K562 (cell line): ENCODE measurements around the gene STX1A. TPM values are rescaled to one million over a fixed set of nuclear protein-coding genes. Genes with fewer than 3 reads are reported as not detected.

Source experiments
- ATAC-seq: fragments of 200-7000 bp; cut with Tn5 transposase; 3 replicates; pipeline ENCODE4 v1.9.1; 2020; ENCODE audit warnings: moderate library complexity
- BruUV-seq: library from RNA; stranded (reverse); fragments of 400-500 nt; replicated peaks from 2 replicates; lab custom pipeline; 2021; lab: Mats Ljungman, UMichigan
- CTCF ChIA-PET: fragments of 300-600 bp; formaldehyde crosslinking; extraction: SDS; loops from one replicate; lab custom pipeline; 2021; ENCODE audit warnings: low intra/inter-chr PET ratio; lab: Yijun Ruan, JAX
- POLR2A ChIA-PET: fragments of 300-600, 350-650 bp; sonication (Branson Sonifier 250); formaldehyde crosslinking; extraction: SDS; loops from one replicate; lab custom pipeline; 2021; ENCODE audit warnings: antibody characterized with exemption, inconsistent platforms; lab: Yijun Ruan, JAX
- DNase-seq, 4 experiments: peaks; one replicate each; pipeline versions ENCODE4 v3.0.0 to v3.0.0-alpha.2; 2011 to 2018; ENCODE audit warnings: low spot score in 3 of 4, mixed read lengths in 3 of 4; ENCODE audit errors: extremely low read depth in 1 of 4
- FAIRE-seq: peaks from 2 replicates; lab custom pipeline; 2011; peaks lifted over from hg19 to GRCh38; lab: Jason Lieb, UNC
- H2AFZ ChIP-seq: 2 replicates; pipeline ENCODE4 v1.6.0; 2011; ENCODE audit warnings: low read depth, low read length, control low read depth, inconsistent platforms
- H3K27ac ChIP-seq: fragments of 200-600 bp; 3 replicates; pipeline ENCODE4 v1.8.0; 2011; ENCODE audit warnings: low read depth, mild to moderate bottlenecking, control low read depth, inconsistent platforms, low read length, moderate library complexity, mixed read lengths; ENCODE audit errors: extremely low read depth
- H3K27me3 ChIP-seq, 2 experiments: fragments of 300-600 bp in 1 of 2; 2 replicates in 1 of 2; 3 replicates in 1 of 2; pipeline versions ENCODE4 v1.6.0 to v1.8.0; 2011; ENCODE audit warnings: inconsistent platforms in 2 of 2, low read length in 2 of 2, mild to moderate bottlenecking in 1 of 2, mixed read lengths in 1 of 2, moderate library complexity in 1 of 2; ENCODE audit not compliant: control insufficient read depth in 2 of 2, insufficient read depth in 2 of 2
- H3K36me3 ChIP-seq: fragments of 300-600 bp; 3 replicates; pipeline ENCODE4 v1.8.0; 2011; ENCODE audit warnings: mild to moderate bottlenecking, low read length, inconsistent platforms; ENCODE audit not compliant: control insufficient read depth, insufficient read depth
- H3K4me1 ChIP-seq, 2 experiments: fragments of 200-600 bp in 1 of 2; replicated peaks in 1 of 2; 2 replicates in 1 of 2; 3 replicates in 1 of 2; pipeline versions ENCODE4 v1.5.1 to v1.8.0; 2011; ENCODE audit warnings: inconsistent platforms in 2 of 2, low read length in 2 of 2, mild to moderate bottlenecking in 1 of 2, mixed read lengths in 1 of 2, moderate library complexity in 1 of 2; ENCODE audit not compliant: control insufficient read depth in 2 of 2, insufficient read depth in 2 of 2
- H3K4me2 ChIP-seq: 2 replicates; pipeline ENCODE4 v1.6.1; 2011; ENCODE audit warnings: low read length, control low read depth, inconsistent platforms, mixed read lengths; ENCODE audit not compliant: insufficient read depth
- H3K4me3 ChIP-seq: fragments of 200-600 bp; sonication (generic), shearing (Covaris generic); 2 replicates; pipeline ENCODE4 v1.5.1; 2016; ENCODE audit warnings: control low read depth, inconsistent platforms
- H3K79me2 ChIP-seq: fragments of 200-600 bp; 3 replicates; pipeline ENCODE4 v1.8.0; 2011; ENCODE audit warnings: low read length, inconsistent platforms; ENCODE audit not compliant: control insufficient read depth, insufficient read depth
- H3K9ac ChIP-seq, 2 experiments: 2 replicates each; pipeline versions ENCODE4 v1.6.0 to v1.6.1; 2011; ENCODE audit warnings: low read depth in 2 of 2, low read length in 2 of 2, control low read depth in 1 of 2, inconsistent platforms in 1 of 2, mild to moderate bottlenecking in 1 of 2, mixed read lengths in 1 of 2; ENCODE audit not compliant: insufficient read depth in 1 of 2
- H3K9me1 ChIP-seq: one replicate; pipeline ENCODE4 v1.6.0; 2011; ENCODE audit warnings: inconsistent platforms, mild to moderate bottlenecking, low read length, moderate library complexity; ENCODE audit not compliant: control insufficient read depth, insufficient read depth
- H3K9me3 ChIP-seq: replicated peaks from 2 replicates; pipeline ENCODE4 v1.5.1; 2011; ENCODE audit warnings: low read depth, low read length, inconsistent platforms; ENCODE audit not compliant: control insufficient read depth, insufficient read depth
- H4K20me1 ChIP-seq: replicated peaks from 2 replicates; pipeline ENCODE4 v1.6.1; 2011; ENCODE audit warnings: low read length, inconsistent platforms, mixed read lengths; ENCODE audit not compliant: control insufficient read depth, insufficient read depth
- NR1H2 ChIP-seq: sonication (generic); formaldehyde crosslinking; IDR thresholded peaks from 2 replicates; pipeline ENCODE4 v1.4.0; 2020; ENCODE audit warnings: mild to moderate bottlenecking, missing genetic modification reagents
- POLR2G ChIP-seq: fragments of 200-400 bp; formaldehyde crosslinking; IDR thresholded peaks from 2 replicates; pipeline ENCODE4 v1.6.1; 2017; ENCODE audit warnings: low read depth, mild to moderate bottlenecking, antibody characterized with exemption, low read length, moderate library complexity
- TSC22D4 ChIP-seq: fragments of 450-650 bp; IDR thresholded peaks from 2 replicates; pipeline ENCODE4 v1.6.1; 2016; ENCODE audit warnings: missing genetic modification characterization, missing biosample characterization, control low read depth
- ZFP36 ChIP-seq: fragments of 150-350 bp; IDR thresholded peaks from 2 replicates; pipeline ENCODE4 v1.6.1; 2018; ENCODE audit warnings: low read length, low read depth; ENCODE audit not compliant: partially characterized antibody
- WGBS: fragments of 100-300 bp; shearing (Covaris generic); methylation state at CpG from one replicate; pipeline ENCODE4 v1.1.6; 2016; ENCODE audit warnings: low coverage, mixed read lengths; ENCODE audit not compliant: insufficient coverage; ENCODE audit errors: missing lambda C conversion rate; 5-methylcytosine and 5-hydroxymethylcytosine counted together
- in situ Hi-C: fragments of 300-500 bp; cut with MboI; formaldehyde crosslinking; loops from 4 replicates; pipeline ENCODE4 v1.15.0; 2018; ENCODE audit warnings: inconsistent platforms, mixed read lengths
- intact Hi-C: fragments of 100-400 bp; cut with micrococcal nuclease; formaldehyde crosslinking; loops from 2 replicates; pipeline ENCODE4 v1.14.2; 2022
- polyA plus RNA-seq, 8 experiments: library from polyadenylated mRNA; depleted of rRNA in 4 of 8; stranded (reverse) in 5 of 8; unstranded in 3 of 8; fragments of >200 nt; fragmentation: Nextera tagmentation in 2 of 8; fragmentation: Illumina TruSeq in 1 of 8; extraction: Ambion mirVana in 2 of 8; extraction: Trizol in 1 of 8; gene quantifications; 2 replicates each; pipeline versions ENCODE4 v1.2.1 to v1.2.3, GENCODE V29; 2011 to 2014; ENCODE audit warnings: inconsistent platforms in 1 of 8, missing spikeins in 1 of 8
- total RNA-seq, 7 experiments: library from RNA; depleted of rRNA in 6 of 7; stranded (reverse); fragments of >200 nt in 6 of 7; fragmentation: Illumina TruSeq in 2 of 7; extraction: Trizol in 2 of 7; gene quantifications; 2 replicates each; pipeline versions ENCODE4 v1.2.1 to v1.2.3, GENCODE V29; 2011 to 2021; ENCODE audit warnings: low replicate concordance in 1 of 7

Gene STX1A
- total and polyA plus RNA-seq, 9 of the 15 experiments (the other 6 are each of a cell fraction or from before 2014, with no cell fraction given), result 0.04 to 15.1 (median 6.3) TPM

DNA sequence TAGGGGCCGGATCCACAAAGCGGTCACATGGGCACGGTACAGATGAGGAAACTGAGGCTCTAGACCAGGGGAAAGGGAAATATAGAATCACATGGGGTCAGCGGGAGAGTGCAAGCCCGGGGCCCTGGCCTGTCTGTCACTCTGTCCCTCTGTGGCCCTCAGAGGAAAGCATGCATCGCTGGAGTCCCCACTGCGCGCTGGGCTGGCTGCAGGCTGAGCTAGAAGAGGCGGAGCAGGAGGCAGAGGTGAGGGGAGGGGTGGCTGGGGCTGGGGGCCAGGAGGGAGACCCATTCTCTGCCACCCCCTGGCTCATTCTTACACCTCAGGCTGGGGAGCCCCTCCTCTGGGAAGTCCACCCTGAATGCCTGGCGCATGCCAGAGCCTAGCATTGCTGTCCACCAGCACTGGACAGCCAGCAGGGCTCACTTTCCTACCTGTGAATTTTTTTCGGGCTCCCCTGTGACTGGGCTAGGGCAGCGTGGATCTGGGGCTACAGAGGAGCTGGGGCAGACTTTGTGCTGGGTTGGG, 49.5 kb downstream of the STX1A start:
- peaks cover 4 to 39% of the 10 kb centered on the region in 2 experiments; a peak in 4 of 5 replicates for H3K4me1 ChIP-seq
- in situ Hi-C loops (no loop called here), intact Hi-C loops (loop anchor here (2.0 to 5.0 kb wide), 2 partner anchors 57 to 62 kb away; no protein-coding TSS in a partner anchor)
- WGBS, result 41% methylated on average over 12 of the region's 12 CpGs
- H3K9me1 ChIP-seq, result no peaks in the 10 kb centered on the region
- no peaks in the 10 kb centered on the region for H3K36me3 ChIP-seq
- no peak overlapping the region for H3K27ac ChIP-seq
- no peak for ATAC-seq
- CTCF ChIA-PET, result no interaction called here
- 0 out of 4 replicates have a peak overlapping the region, but pooled peaks of 1 of the 2 experiments have one; percentile 36 for H3K9ac ChIP-seq
- no peak overlapping the region for H3K4me2 ChIP-seq
- H3K9me3 ChIP-seq, result no peaks in the 10 kb centered on the region
- POLR2A ChIA-PET, result interaction anchor here (0.7 to 1.5 kb wide), 3 partner anchors 8 to 66 kb away, joined by 3 read pairs; no protein-coding TSS in a partner anchor
- no peaks in the 10 kb centered on the region; the same call in 1 of the 2 replicates for H4K20me1 ChIP-seq
- DNase-seq, result no peak
- H3K27me3 ChIP-seq, result no peaks in the 10 kb centered on the region
- no peak for FAIRE-seq
- TF ChIP-seq ZFP36 (peak; percentile 72), TSC22D4 (no peak)
- no peak overlapping the region for H3K4me3 ChIP-seq
- BruUV-seq, result no TSS peak
- H3K79me2 ChIP-seq, result no peaks in the 10 kb centered on the region
- no peak overlapping the region for H2AFZ ChIP-seq

DNA sequence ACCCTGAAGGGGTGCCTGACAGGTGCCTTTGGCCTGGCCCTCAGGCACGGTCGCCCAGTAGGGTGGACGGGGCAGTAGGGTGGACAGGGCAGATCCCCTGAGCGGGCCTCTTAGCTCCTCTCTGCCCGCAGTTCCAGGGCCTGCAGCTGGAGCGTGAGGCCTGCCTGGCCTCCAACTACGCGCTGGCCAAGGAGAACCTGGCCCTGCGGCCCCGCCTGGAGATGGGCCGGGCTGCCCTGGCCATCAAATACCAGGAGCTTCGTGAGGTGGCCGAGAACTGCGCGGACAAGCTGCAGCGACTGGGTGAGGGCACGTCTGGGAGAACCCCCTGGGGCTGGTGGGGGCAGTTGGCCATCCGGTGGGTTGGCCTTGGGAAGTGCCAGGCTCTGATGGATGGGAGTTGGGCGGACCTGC, 50.2 kb downstream of the STX1A start:
- H3K4me2 ChIP-seq, result no peak overlapping the region

More for the DNA sequence above, 50.2 kb downstream of the STX1A start:
- WGBS, result 70% methylated on average over 19 of the region's 19 CpGs
- DNase-seq, result no peak
- Histone ChIP-seq H3K9ac (no peak overlapping the region), H4K20me1 (no peaks in the 10 kb centered on the region; the same call in 1 of the 2 replicates), H2AFZ (no peak overlapping the region), H3K4me3 (no peak overlapping the region)
- CTCF ChIA-PET, result interaction anchor here (2.9 kb wide), 1 partner anchor 62 kb away, joined by 24 read pairs; no protein-coding TSS in a partner anchor
- in situ Hi-C loops, result no loop called here
- TF ChIP-seq POLR2G (peak; percentile 40; the same call in 1 of the 2 replicates), NR1H2 (CRISPR knock-in tag) (no peak)
- TF ChIP-seq, all 486 proteins: peak for 1
- Histone ChIP-seq H3K36me3 (no peaks in the 10 kb centered on the region), H3K79me2 (no peaks in the 10 kb centered on the region), H3K27ac (no peak overlapping the region), H3K9me3 (no peaks in the 10 kb centered on the region), H3K9me1 (no peaks in the 10 kb centered on the region), H3K4me1 (peaks cover 8 to 42% of the 10 kb centered on the region in 2 experiments), H3K27me3 (no peaks in the 10 kb centered on the region)
- ATAC-seq (no peak), FAIRE-seq (no peak)
- intact Hi-C loops, result loop anchor here (2.0 to 5.0 kb wide), 2 partner anchors 56 to 63 kb away; no protein-coding TSS in a partner anchor
- no TSS peak for BruUV-seq
- POLR2A ChIA-PET, result interaction anchor here (0.5 to 1.5 kb wide), 4 partner anchors 9 to 65 kb away, joined by 3 read pairs; no protein-coding TSS in a partner anchor
